BJ (cell line): ENCODE data around the gene BRINP2. TPM values are rescaled to one million over a fixed set of nuclear protein-coding genes. Genes with fewer than 3 reads are reported as not detected.

Source experiments
- polyA plus RNA-seq: library from polyadenylated mRNA; depleted of rRNA; stranded (reverse); fragments of >200 nt; gene quantifications from 2 replicates; pipeline ENCODE4 v1.2.3, GENCODE V29; 2011; rRNA removed

Gene BRINP2
- polyA plus RNA-seq, 1 experiment, result 0.02 TPM

Other genes starting within 250 kb of the BRINP2 start
- gene ASTN1, start 6.2 kb upstream of the BRINP2 start, polyA plus RNA-seq, result 0.02 and 0.09 TPM in 2 replicates